IMR-90 (cell line): Measurements from ENCODE around the gene CFAP20. TPM values are rescaled to one million over a fixed set of nuclear protein-coding genes. Genes with fewer than 3 reads are reported as not detected.

ENCODE experiments used
- ATAC-seq: fragments of 200-7000 bp; cut with Tn5 transposase; 2 replicates; pipeline ENCODE4 v1.9.1; 2020; ENCODE audit warnings: low read depth, mild to moderate bottlenecking, moderate library complexity
- BruUV-seq: library from RNA; stranded (reverse); fragments of 400-500 nt; replicated peaks from 2 replicates; lab custom pipeline; 2021; lab: Mats Ljungman, UMichigan
- CTCF ChIA-PET: fragments of 300-600 bp; formaldehyde crosslinking; extraction: SDS; loops from one replicate; lab custom pipeline; 2021; ENCODE audit warnings: antibody characterized with exemption; lab: Yijun Ruan, JAX
- POLR2A ChIA-PET: fragments of 300-600 bp; sonication (Branson Sonifier 250); formaldehyde crosslinking; loops from one replicate; lab custom pipeline; 2022; ENCODE audit warnings: antibody characterized with exemption; ENCODE audit not compliant: unreplicated experiment; lab: Charles Lee
- DNase-seq: peaks from one replicate; pipeline ENCODE4 v3.0.0; 2013
- H2AFZ ChIP-seq: replicated peaks from 2 replicates; pipeline ENCODE3; 2013; ENCODE audit warnings: low read length, mild to moderate bottlenecking; ENCODE audit not compliant: poor library complexity
- H2AK5ac ChIP-seq: 2 replicates; pipeline ENCODE4 v1.6.1; 2013; ENCODE audit warnings: low read depth, low read length, inconsistent platforms
- H2AK9ac ChIP-seq: replicated peaks from 2 replicates; pipeline ENCODE3; 2013; ENCODE audit warnings: mild to moderate bottlenecking, low read depth, low read length, moderate library complexity; ENCODE audit not compliant: poor library complexity
- H2BK120ac ChIP-seq: 2 replicates; pipeline ENCODE4 v1.6.1; 2013; ENCODE audit warnings: low read depth, low read length, inconsistent platforms
- H2BK15ac ChIP-seq: 3 replicates; pipeline ENCODE4 v1.6.1; 2013; ENCODE audit warnings: low read depth, low read length, inconsistent platforms
- H2BK20ac ChIP-seq: 2 replicates; pipeline ENCODE4 v1.6.1; 2013; ENCODE audit warnings: low read depth, mild to moderate bottlenecking, inconsistent platforms, low read length, moderate library complexity
- H2BK5ac ChIP-seq: 2 replicates; pipeline ENCODE4 v1.6.1; 2013; ENCODE audit warnings: mild to moderate bottlenecking, low read depth, low read length, inconsistent platforms; ENCODE audit not compliant: poor library complexity, severe bottlenecking
- H3K14ac ChIP-seq: replicated peaks from 2 replicates; pipeline ENCODE4 v1.6.1; 2013; ENCODE audit warnings: low read depth, low read length, inconsistent platforms
- H3K18ac ChIP-seq: 2 replicates; pipeline ENCODE4 v1.6.1; 2013; ENCODE audit warnings: low read depth, low read length, control low read depth
- H3K23ac ChIP-seq: 2 replicates; pipeline ENCODE4 v1.6.1; 2013; ENCODE audit warnings: low read depth, low read length, inconsistent platforms
- H3K27ac ChIP-seq: 2 replicates; pipeline ENCODE4 v1.5.1; 2013; ENCODE audit warnings: mild to moderate bottlenecking, control low read depth, low read length; ENCODE audit not compliant: insufficient read depth
- H3K27me3 ChIP-seq: 2 replicates; pipeline ENCODE4 v1.6.1; 2013; ENCODE audit warnings: low read length; ENCODE audit not compliant: control insufficient read depth, insufficient read depth
- H3K36me3 ChIP-seq: 2 replicates; pipeline ENCODE4 v1.6.1; 2013; ENCODE audit warnings: low read length, mixed read lengths; ENCODE audit not compliant: control insufficient read depth, insufficient read depth
- H3K4ac ChIP-seq: 2 replicates; pipeline ENCODE4 v1.6.1; 2013; ENCODE audit warnings: low read depth, low read length, inconsistent platforms
- H3K4me1 ChIP-seq: 2 replicates; pipeline ENCODE4 v1.6.1; 2013; ENCODE audit warnings: low read length, mixed read lengths; ENCODE audit not compliant: control insufficient read depth, insufficient read depth
- H3K4me2 ChIP-seq: 2 replicates; pipeline ENCODE4 v1.6.1; 2013; ENCODE audit warnings: low read depth, mild to moderate bottlenecking, control low read depth, low read length, moderate library complexity
- H3K4me3 ChIP-seq: 2 replicates; pipeline ENCODE4 v1.5.1; 2013; ENCODE audit warnings: low read depth, mild to moderate bottlenecking, control low read depth, low read length, moderate library complexity; ENCODE audit not compliant: insufficient read depth
- H3K56ac ChIP-seq: 2 replicates; pipeline ENCODE4 v1.6.1; 2013; ENCODE audit warnings: low read length, inconsistent platforms; ENCODE audit not compliant: insufficient read depth; ENCODE audit errors: extremely low read depth
- H3K79me1 ChIP-seq, 2 experiments: 2 replicates each; pipeline ENCODE4 v1.6.1; 2013; ENCODE audit warnings: low read length in 2 of 2, inconsistent platforms in 1 of 2, low read depth in 1 of 2
- H3K9ac ChIP-seq: 2 replicates; pipeline ENCODE4 v1.6.1; 2013; ENCODE audit warnings: low read depth, low read length, control low read depth
- H3K9me1 ChIP-seq: 2 replicates; pipeline ENCODE4 v1.6.1; 2013; ENCODE audit warnings: low read length, inconsistent platforms; ENCODE audit not compliant: insufficient read depth
- H3K9me3 ChIP-seq: 2 replicates; pipeline ENCODE4 v1.6.1; 2013; ENCODE audit warnings: low read length; ENCODE audit not compliant: control insufficient read depth, insufficient read depth
- H4K20me1 ChIP-seq: 2 replicates; pipeline ENCODE4 v1.6.1; 2013; ENCODE audit warnings: low read length, inconsistent platforms; ENCODE audit not compliant: insufficient read depth
- H4K5ac ChIP-seq: 2 replicates; pipeline ENCODE4 v1.6.1; 2013; ENCODE audit warnings: mild to moderate bottlenecking, low read depth, low read length, control low read depth
- H4K8ac ChIP-seq, 2 experiments: 2 replicates each; pipeline ENCODE4 v1.6.1; 2013; ENCODE audit warnings: low read depth in 2 of 2, low read length in 2 of 2, control low read depth in 1 of 2, inconsistent platforms in 1 of 2
- H4K91ac ChIP-seq: 2 replicates; pipeline ENCODE4 v1.6.1; 2013; ENCODE audit warnings: low read depth, low read length, inconsistent platforms; ENCODE audit not compliant: insufficient read depth
- CEBPB ChIP-seq: IDR thresholded peaks from 2 replicates; pipeline ENCODE4 v1.6.1; 2012; ENCODE audit warnings: low read depth, low read length, improper control_type of control experiment
- MAFK ChIP-seq: IDR thresholded peaks from 2 replicates; pipeline ENCODE4 v1.6.1; 2012; ENCODE audit warnings: low read depth, low read length, improper control_type of control experiment
- POLR2A ChIP-seq: IDR thresholded peaks from 2 replicates; pipeline ENCODE4 v1.6.1; 2012; ENCODE audit warnings: mild to moderate bottlenecking, low read depth, low read length
- WGBS, 2 experiments: methylation state at CpG; one replicate each; pipeline versions ENCODE4 v1.1.5 to v1.1.7; 2013; ENCODE audit warnings: missing lambda C conversion rate in 2 of 2; ENCODE audit not compliant: insufficient read length in 1 of 2; ENCODE audit errors: extremely low coverage in 2 of 2; 5-methylcytosine and 5-hydroxymethylcytosine counted together
- dilution Hi-C: fragments of 300-500 bp; cut with HindIII; formaldehyde crosslinking; loops from one replicate; pipeline ENCODE4 v1.14.3; 2018; ENCODE audit warnings: low sequenced_read_pairs; ENCODE audit not compliant: unreplicated experiment
- in situ Hi-C: fragments of 300-500 bp; cut with MboI; formaldehyde crosslinking; loops from 3 replicates; pipeline ENCODE4 v1.14.3; 2019; ENCODE audit warnings: low sequenced_read_pairs, inconsistent platforms, mixed read lengths
- intact Hi-C: fragments of 100-400 bp; cut with micrococcal nuclease; formaldehyde crosslinking; loops from 2 replicates; pipeline ENCODE4 v1.10.0; 2022
- polyA plus RNA-seq, 3 experiments: library from polyadenylated mRNA; depleted of rRNA; stranded (reverse); fragments of >200 nt; gene quantifications; 2 replicates each; pipeline ENCODE4 v1.2.3, GENCODE V29; 2012; ENCODE audit warnings: low replicate concordance in 1 of 3
- total RNA-seq: library from RNA; depleted of rRNA; stranded (reverse); fragments of >200 nt; gene quantifications from 2 replicates; pipeline ENCODE4 v1.2.3, GENCODE V29; 2012

CFAP20 gene
- total and polyA plus RNA-seq, 2 of the 4 experiments (the other 2 are of a cell fraction): 39.1 to 54.0 TPM

- peaks cover 23 to 38% of the 10 kb centered on the region in 2 experiments for H3K79me1 ChIP-seq
- H2BK120ac ChIP-seq: no peak overlapping the region
- no peak overlapping the region for H3K18ac ChIP-seq
- no peak overlapping the region for H4K91ac ChIP-seq
- peaks cover 17% of the 10 kb centered on the region for H3K36me3 ChIP-seq
- no peak overlapping the region for H4K5ac ChIP-seq
- DNase-seq: peak; percentile 89
- H3K4me3 ChIP-seq: no peak overlapping the region
- H4K8ac ChIP-seq: no peak overlapping the region; a peak in 1 of 4 replicates
- H3K9me1 ChIP-seq: peaks cover 27% of the 10 kb centered on the region
- H2AFZ ChIP-seq: no peak overlapping the region
- no peaks in the 10 kb centered on the region for H3K27me3 ChIP-seq
- no peak overlapping the region; the same call in 1 of the 2 replicates for H3K4ac ChIP-seq
- no peak overlapping the region for H2BK5ac ChIP-seq
- H2BK15ac ChIP-seq: no peak overlapping the region
- H3K14ac ChIP-seq: no peak overlapping the region
- no peak overlapping the region for H3K27ac ChIP-seq
- peak overlapping the region; percentile 44 for H2AK9ac ChIP-seq
- intact Hi-C loops (loop anchor here (2.0 kb wide), 1 partner anchor 28 kb away; no protein-coding TSS in a partner anchor), dilution Hi-C loops (no loop called here), in situ Hi-C loops (loop anchor here (25.0 kb wide), 1 partner anchor 203 kb away; no protein-coding TSS in a partner anchor)
- TF ChIP-seq CEBPB: no peak
- TF ChIP-seq MAFK: 0 out of 2 replicates have a peak, but pooled peaks have one; percentile 12
- TF ChIP-seq POLR2A: 0 out of 2 replicates have a peak, but pooled peaks have one; percentile 30
- CTCF ChIA-PET: no interaction called here
- H2AK5ac ChIP-seq: no peak overlapping the region
- no peak overlapping the region for H3K9ac ChIP-seq
- peak; percentile 70 for ATAC-seq
- peaks cover 14% of the 10 kb centered on the region for H3K4me1 ChIP-seq
- no peaks in the 10 kb centered on the region for H3K9me3 ChIP-seq
- 83% methylated on average over 12 of the region's 23 CpGs; no CpG with 5 or more reads in 1 of the 2 experiments for WGBS, 2 experiments
- no peak overlapping the region for H2BK20ac ChIP-seq
- BruUV-seq: no TSS peak
- H3K4me2 ChIP-seq: no peak overlapping the region
- H4K20me1 ChIP-seq: peaks cover 39% of the 10 kb centered on the region
- POLR2A ChIA-PET: no interaction called here
- no peak overlapping the region for H3K56ac ChIP-seq
- no peak overlapping the region for H3K23ac ChIP-seq
Measured at GRCh38 chr16:58114827-58115825, 14.1 kb downstream of the CFAP20 start.
